ENCODE data around the gene KIAA0930.

- TF ChIP-seq CTCF (IDR thresholded peaks at IDR 0.05; ENCODE audit: insufficient read depth, low read depth, low read length) (no peak), EZH2 (IDR thresholded peaks at IDR 0.05; ENCODE audit: insufficient read depth, low read length) (no peak)
Measured at GRCh38 chr22:45151503-45151902, 89.2 kb downstream of the KIAA0930 start.

All from astrocyte (in vitro differentiated cells and primary cell).